GM23338 (cell line): Measurements from ENCODE around the gene NAPG. TPM values are rescaled to one million over a fixed set of nuclear protein-coding genes. Genes with fewer than 3 reads are reported as not detected.

Source experiments
- ATAC-seq: fragments of 200-7000 bp; cut with Tn5 transposase; 3 replicates; pipeline ENCODE4 v1.9.1; 2020
- DNase-seq: peaks from one replicate; pipeline ENCODE4 v3.0.0-alpha.2; 2015; ENCODE audit warnings: low spot score
- H2AFZ ChIP-seq: fragments of 200-600 bp; sonication (generic); 2 replicates; pipeline ENCODE4 v1.8.0; 2016; ENCODE audit warnings: antibody characterized with exemption, mild to moderate bottlenecking, moderate library complexity
- H3F3A ChIP-seq: fragments of 200-600 bp; sonication (generic); replicated peaks from 2 replicates; pipeline ENCODE4 v1.8.0; 2017; ENCODE audit warnings: antibody characterized with exemption, mixed run types, low read depth
- H3K27ac ChIP-seq: fragments of 200-600 bp; sonication (generic); 2 replicates; pipeline ENCODE4 v1.6.1; 2016; ENCODE audit warnings: low read depth
- H3K27me3 ChIP-seq: fragments of 200-600 bp; sonication (generic); 2 replicates; pipeline ENCODE4 v1.8.0; 2016; ENCODE audit warnings: mild to moderate bottlenecking, mixed run types, moderate library complexity; ENCODE audit not compliant: insufficient read depth
- H3K36me3 ChIP-seq: fragments of 200-600 bp; sonication (generic); 2 replicates; pipeline ENCODE4 v1.8.0; 2016; ENCODE audit warnings: mild to moderate bottlenecking; ENCODE audit not compliant: insufficient read depth
- H3K4me1 ChIP-seq: fragments of 200-600 bp; sonication (generic); 2 replicates; pipeline ENCODE4 v1.8.0; 2016; ENCODE audit warnings: mild to moderate bottlenecking, moderate library complexity; ENCODE audit not compliant: insufficient read depth
- H3K4me2 ChIP-seq: fragments of 200-600 bp; sonication (generic); 2 replicates; pipeline ENCODE4 v1.7.1; 2017; ENCODE audit warnings: mixed run types
- H3K4me3 ChIP-seq: fragments of 200-600 bp; sonication (generic); 2 replicates; pipeline ENCODE4 v1.6.1; 2016; ENCODE audit warnings: mixed run types
- H3K79me2 ChIP-seq: fragments of 200-600 bp; sonication (generic); replicated peaks from 2 replicates; pipeline ENCODE4 v1.8.0; 2017; ENCODE audit warnings: mild to moderate bottlenecking; ENCODE audit not compliant: insufficient read depth
- H3K9me2 ChIP-seq: fragments of 200-600 bp; sonication (generic); 2 replicates; pipeline ENCODE4 v1.8.0; 2017; ENCODE audit not compliant: insufficient read depth
- H4K20me1 ChIP-seq: fragments of 200-600 bp; sonication (generic); replicated peaks from 2 replicates; pipeline ENCODE4 v1.8.0; 2017; ENCODE audit warnings: mild to moderate bottlenecking; ENCODE audit not compliant: insufficient read depth
- H3K27ac Mint-ChIP-seq: 2 replicates; pipeline ENCODE4 v1.8.0; 2020; ENCODE audit warnings: inconsistent platforms, mild to moderate bottlenecking, moderate library complexity, mixed read lengths
- H3K27me3 Mint-ChIP-seq: 3 replicates; pipeline ENCODE4 v1.8.0; 2022; ENCODE audit warnings: low read depth, mild to moderate bottlenecking, moderate library complexity, mixed read lengths, inconsistent platforms; ENCODE audit not compliant: insufficient read depth, poor library complexity
- H3K36me3 Mint-ChIP-seq: 3 replicates; pipeline ENCODE4 v1.8.0; 2021; ENCODE audit warnings: low read depth, mild to moderate bottlenecking, inconsistent platforms, moderate library complexity, mixed read lengths
- H3K4me1 Mint-ChIP-seq: 3 replicates; pipeline ENCODE4 v1.8.0; 2020; ENCODE audit warnings: mild to moderate bottlenecking, inconsistent platforms, mixed read lengths
- H3K4me3 Mint-ChIP-seq: 3 replicates; pipeline ENCODE4 v1.8.0; 2021; ENCODE audit warnings: moderate library complexity, mild to moderate bottlenecking, inconsistent platforms, mixed read lengths
- H3K9me3 Mint-ChIP-seq: 3 replicates; pipeline ENCODE4 v1.8.0; 2020; ENCODE audit warnings: moderate library complexity, mild to moderate bottlenecking, inconsistent platforms, mixed read lengths
- CREB1 ChIP-seq: fragments of 250-450 bp; sonication (Bioruptor Pico); IDR thresholded peaks from 2 replicates; pipeline ENCODE4 v1.5.0; 2020; ENCODE audit warnings: low read depth, mild to moderate bottlenecking, moderate library complexity
- CTCF ChIP-seq, 2 experiments: fragments of 200-600 bp in 1 of 2; sonication (generic) in 1 of 2; conservative IDR thresholded peaks; 2 replicates each; pipeline versions ENCODE4 v1.5.1 to v1.6.1; 2016 to 2017; ENCODE audit warnings: antibody characterized with exemption in 2 of 2, low read depth in 2 of 2, mild to moderate bottlenecking in 2 of 2, moderate library complexity in 1 of 2
- ETS1 ChIP-seq: IDR thresholded peaks from 2 replicates; pipeline ENCODE4 v1.6.1; 2016; ENCODE audit warnings: antibody characterized with exemption
- EZH2 ChIP-seq: fragments of 200-600 bp; sonication (generic); IDR thresholded peaks from one replicate; pipeline ENCODE4 v1.8.0; 2017; ENCODE audit warnings: antibody characterized with exemption, mild to moderate bottlenecking, low read depth; ENCODE audit not compliant: unreplicated experiment
- EZH2phosphoT487 ChIP-seq: fragments of 200-600 bp; sonication (generic); IDR thresholded peaks from one replicate; pipeline ENCODE4 v1.8.1; 2018; ENCODE audit warnings: antibody characterized with exemption; ENCODE audit not compliant: unreplicated experiment
- JUNB ChIP-seq: IDR thresholded peaks from one replicate; pipeline ENCODE4 v1.6.1; 2016; ENCODE audit warnings: antibody characterized with exemption; ENCODE audit not compliant: unreplicated experiment
- NANOG ChIP-seq: IDR thresholded peaks from 2 replicates; pipeline ENCODE4 v1.6.1; 2016; ENCODE audit warnings: antibody characterized with exemption, borderline replicate concordance
- POLR2AphosphoS5 ChIP-seq: IDR thresholded peaks from 2 replicates; pipeline ENCODE4 v1.6.1; 2016; ENCODE audit warnings: antibody characterized with exemption, low read depth
- ZNF114 ChIP-seq: fragments of 250-450 bp; sonication (Bioruptor Pico); IDR thresholded peaks from 2 replicates; pipeline ENCODE4 v1.5.0; 2020; ENCODE audit warnings: mild to moderate bottlenecking, moderate library complexity
- ZNF462 ChIP-seq: fragments of 250-450 bp; sonication (Bioruptor Pico); IDR thresholded peaks from 2 replicates; pipeline ENCODE4 v1.5.0; 2020; ENCODE audit warnings: mild to moderate bottlenecking, moderate library complexity
- polyA plus RNA-seq: library from polyadenylated mRNA; unstranded; fragments of >200 nt; fragmentation: Nextera tagmentation; extraction: Ambion mirVana; gene quantifications from 2 replicates; pipeline ENCODE4 v1.2.1, GENCODE V29; 2016
- total RNA-seq: library from RNA; depleted of rRNA; stranded (reverse); fragments of >200 nt; shearing (Covaris generic); gene quantifications from 2 replicates; pipeline ENCODE4 v1.2.3, GENCODE V29; 2014

The NAPG gene
- total and polyA plus RNA-seq, 2 experiments from 2014 or later: 26.8 to 40.1 TPM

- TF ChIP-seq JUNB: no peak
- no peak for TF ChIP-seq ZNF462 (CRISPR knock-in tag)
Measured at GRCh38 chr18:10511236-10511635, 14.6 kb upstream of the NAPG start (continued).

- no peak for DNase-seq
- H3K9me3 Mint-ChIP-seq: no peaks in the 10 kb centered on the region
- TF ChIP-seq POLR2AphosphoS5 (no peak), CTCF (conservative IDR thresholded peaks at IDR 0.05; ENCODE audit: low read depth in 2 of 2) (no peak), ETS1 (no peak), EZH2phosphoT487 (no peak), EZH2 (no peak), CREB1 (CRISPR knock-in tag) (no peak), ZNF114 (CRISPR knock-in tag) (no peak), NANOG (no peak)
Measured at GRCh38 chr18:10514082-10514481, 11.7 kb upstream of the NAPG start.

More at GRCh38 chr18:10514082-10514481, 11.7 kb upstream of the NAPG start:
- Histone ChIP-seq H3F3A (no peaks in the 10 kb centered on the region), H3K27ac (no peak overlapping the region), H3K79me2 (no peaks in the 10 kb centered on the region), H3K36me3 (no peaks in the 10 kb centered on the region; the same call in 1 of the 2 replicates), H2AFZ (no peak overlapping the region), H3K27me3 (no peaks in the 10 kb centered on the region), H3K4me2 (no peak overlapping the region), H4K20me1 (no peaks in the 10 kb centered on the region), H3K9me2 (peaks cover 3% of the 10 kb centered on the region; the same call in 1 of the 2 replicates), H3K4me3 (no peak overlapping the region), H3K4me1 (no peaks in the 10 kb centered on the region)
- Mint-ChIP-seq H3K27ac (no peak overlapping the region), H3K4me3 (no peak overlapping the region), H3K27me3 (peaks cover 3% of the 10 kb centered on the region), H3K4me1 (no peaks in the 10 kb centered on the region), H3K36me3 (no peaks in the 10 kb centered on the region)
- no peak for ATAC-seq
